ENCODE measurements around the gene ZNF280A.

Gene ZNF280A

GRCh38 chr22:22520020-22520656 is at the start of gene ZNF280A:
Gene ZNF280A, minus strand, starts transcription at chr22:22520270. Its CDS starts 4,640 bp downstream, at chr22:22515630.
- Histone ChIP-seq H3K36me3 (ENCODE audit: insufficient read depth, low read length) (no peaks in the 10 kb centered on the region), H2AFZ (ENCODE audit: low read length, unreplicated experiment) (no peak within 1 kb of the TSS), H3K4me3 (ENCODE audit: low read depth, low read length) (peak within 1 kb of the TSS; percentile 61), H3K79me2 (ENCODE audit: control insufficient read depth, insufficient read depth, low read length, unreplicated experiment) (no peaks in the 10 kb centered on the region), H3K27me3 (ENCODE audit: insufficient read depth, low read length) (peaks cover 6% of the 10 kb centered on the region; the same call in 1 of the 2 replicates), H3K27ac (ENCODE audit: low read depth, low read length) (no peak within 1 kb of the TSS), H3K4me1 (ENCODE audit: control insufficient read depth, insufficient read depth, low read length, unreplicated experiment) (no peaks in the 10 kb centered on the region)

- H3K4me1 ChIP-seq (ENCODE audit: control insufficient read depth, insufficient read depth, low read length, unreplicated experiment) = peaks cover 3% of the 10 kb centered on the region
- no peak overlapping the region for H2AFZ ChIP-seq (ENCODE audit: low read length, unreplicated experiment)
- no peak overlapping the region for H3K4me3 ChIP-seq (ENCODE audit: low read depth, low read length)
- H3K27ac ChIP-seq (ENCODE audit: low read depth, low read length) = no peak overlapping the region
- H3K36me3 ChIP-seq (ENCODE audit: insufficient read depth, low read length) = no peaks in the 10 kb centered on the region
- H3K27me3 ChIP-seq (ENCODE audit: insufficient read depth, low read length) = peaks cover 22% of the 10 kb centered on the region
- H3K79me2 ChIP-seq (ENCODE audit: control insufficient read depth, insufficient read depth, low read length, unreplicated experiment) = no peaks in the 10 kb centered on the region
These were observed 49.1 kb upstream of the ZNF280A start for GRCh38 chr22:22569218-22569617.

- Histone ChIP-seq H2AFZ (ENCODE audit: low read length, unreplicated experiment) (no peak overlapping the region), H3K27me3 (ENCODE audit: insufficient read depth, low read length) (peaks cover 8% of the 10 kb centered on the region; the same call in 1 of the 2 replicates), H3K27ac (ENCODE audit: low read depth, low read length) (no peak overlapping the region), H3K36me3 (ENCODE audit: insufficient read depth, low read length) (no peaks in the 10 kb centered on the region), H3K79me2 (ENCODE audit: control insufficient read depth, insufficient read depth, low read length, unreplicated experiment) (no peaks in the 10 kb centered on the region), H3K4me3 (ENCODE audit: low read depth, low read length) (no peak overlapping the region), H3K4me1 (ENCODE audit: control insufficient read depth, insufficient read depth, low read length, unreplicated experiment) (peaks cover 3% of the 10 kb centered on the region)
These were observed 45.9 kb upstream of the ZNF280A start for GRCh38 chr22:22565981-22566380.

- Histone ChIP-seq H3K36me3 (ENCODE audit: insufficient read depth, low read length) (no peaks in the 10 kb centered on the region), H2AFZ (ENCODE audit: low read length, unreplicated experiment) (no peak within 1 kb of the TSS), H3K4me3 (ENCODE audit: low read depth, low read length) (no peak within 1 kb of the TSS), H3K4me1 (ENCODE audit: control insufficient read depth, insufficient read depth, low read length, unreplicated experiment) (no peaks in the 10 kb centered on the region), H3K27ac (ENCODE audit: low read depth, low read length) (no peak within 1 kb of the TSS), H3K79me2 (ENCODE audit: control insufficient read depth, insufficient read depth, low read length, unreplicated experiment) (no peaks in the 10 kb centered on the region), H3K27me3 (ENCODE audit: insufficient read depth, low read length) (no peaks in the 10 kb centered on the region)
These were observed 39.0 kb upstream of the ZNF280A start, which contains the start of gene PRAME for GRCh38 chr22:22558972-22559603. Gene PRAME, minus strand, starts transcription at chr22:22559265. Its CDS starts 2,433 bp downstream, at chr22:22556832.

DNA sequence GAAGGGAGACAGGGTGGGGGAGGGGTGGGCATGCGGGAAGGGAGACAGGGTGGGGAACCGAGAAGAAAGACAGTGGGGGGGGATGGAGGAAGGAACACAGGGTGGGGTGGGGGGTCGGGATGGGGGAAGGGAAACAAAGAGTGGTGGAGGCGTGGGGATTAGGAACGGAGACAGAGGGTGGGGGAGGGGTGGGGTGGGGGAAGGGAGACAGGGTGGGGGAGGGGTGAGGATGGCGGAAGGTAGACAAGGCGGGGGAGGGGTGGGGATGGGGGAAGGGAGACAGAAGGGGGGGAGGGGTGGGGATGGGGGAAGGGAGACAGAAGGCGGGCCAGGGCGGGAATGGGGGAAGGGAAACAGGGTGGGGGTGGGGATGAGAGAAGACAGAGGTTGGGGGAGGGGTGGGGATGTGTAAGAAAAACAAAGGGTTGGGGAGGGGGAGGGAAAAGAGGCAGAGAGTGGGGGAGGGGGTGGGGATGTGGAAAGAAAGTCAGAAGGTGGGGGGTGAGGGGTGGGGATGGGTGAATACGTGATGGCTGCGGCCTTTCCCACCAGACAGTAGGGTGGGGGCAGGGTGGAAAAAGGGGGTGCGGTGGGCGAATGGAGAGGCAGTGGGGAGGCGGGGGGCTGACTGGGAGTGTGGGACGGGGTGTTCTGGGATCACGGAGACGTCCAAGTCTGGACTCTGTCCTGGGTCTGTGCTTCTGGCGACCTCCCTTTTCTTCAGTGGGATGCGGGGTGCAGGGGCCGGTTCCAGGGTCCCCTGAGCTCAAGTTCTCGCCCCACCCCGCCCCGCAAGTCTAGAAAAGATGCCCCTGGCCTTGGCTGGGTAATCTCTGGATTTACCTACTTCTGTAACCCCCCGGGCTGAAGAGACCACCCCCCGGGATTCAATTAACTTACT is 38.3 kb upstream of the ZNF280A start:
- Histone ChIP-seq H2AFZ (ENCODE audit: low read length, unreplicated experiment) (no peak overlapping the region), H3K79me2 (ENCODE audit: control insufficient read depth, insufficient read depth, low read length, unreplicated experiment) (no peaks in the 10 kb centered on the region), H3K4me3 (ENCODE audit: low read depth, low read length) (no peak overlapping the region), H3K4me1 (ENCODE audit: control insufficient read depth, insufficient read depth, low read length, unreplicated experiment) (no peaks in the 10 kb centered on the region), H3K27ac (ENCODE audit: low read depth, low read length) (no peak overlapping the region), H3K36me3 (ENCODE audit: insufficient read depth, low read length) (no peaks in the 10 kb centered on the region), H3K27me3 (ENCODE audit: insufficient read depth, low read length) (no peaks in the 10 kb centered on the region)

DNA sequence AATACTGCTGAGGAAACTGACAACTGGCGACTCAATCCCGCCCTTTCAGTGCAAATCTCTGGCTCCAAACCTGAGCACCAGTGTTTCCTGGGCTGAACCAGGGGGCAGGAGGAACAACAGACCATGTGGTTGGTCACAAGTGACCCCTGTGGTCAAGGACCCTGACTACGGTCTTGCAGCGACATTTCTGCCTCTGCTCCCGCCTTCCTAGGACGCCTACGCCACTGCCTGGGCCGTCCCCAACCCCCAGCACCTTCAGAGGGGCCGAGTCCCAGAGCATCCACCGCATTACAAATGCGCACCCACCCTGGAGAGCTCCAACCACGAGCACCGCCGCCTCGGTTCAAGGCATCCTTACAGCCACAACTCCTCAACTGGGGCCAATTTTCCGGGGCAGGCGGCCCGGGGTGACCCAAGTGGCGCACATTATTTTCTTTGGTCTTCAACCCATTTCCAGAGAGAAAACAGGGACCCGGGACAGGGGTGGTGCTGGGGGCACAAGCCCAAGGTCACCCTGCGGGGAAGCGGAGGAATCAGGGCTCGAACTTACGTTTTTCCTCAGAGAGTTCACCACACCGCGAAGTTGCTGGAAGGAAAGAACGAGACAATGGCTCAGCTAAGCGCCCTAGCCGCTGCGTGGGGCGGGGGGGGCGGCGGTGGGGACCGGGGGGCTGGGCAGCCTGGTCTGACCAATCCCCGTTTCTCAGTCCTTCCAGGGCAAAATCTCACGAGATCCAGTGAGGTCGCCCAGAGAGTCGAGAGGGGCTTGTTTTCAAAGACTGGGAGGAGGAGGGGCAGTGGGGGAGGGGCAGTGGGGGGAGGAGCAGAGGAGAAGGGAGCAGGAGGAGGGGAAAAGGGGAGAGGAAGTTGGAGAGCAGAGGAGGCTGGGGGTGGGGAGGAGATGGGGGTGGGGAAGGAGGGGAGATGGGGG is 37.2 kb upstream of the ZNF280A start:
- Histone ChIP-seq H3K4me1 (ENCODE audit: control insufficient read depth, insufficient read depth, low read length, unreplicated experiment) (no peaks in the 10 kb centered on the region), H3K27ac (ENCODE audit: low read depth, low read length) (no peak overlapping the region), H3K36me3 (ENCODE audit: insufficient read depth, low read length) (no peaks in the 10 kb centered on the region), H3K4me3 (ENCODE audit: low read depth, low read length) (no peak overlapping the region), H2AFZ (ENCODE audit: low read length, unreplicated experiment) (no peak overlapping the region), H3K79me2 (ENCODE audit: control insufficient read depth, insufficient read depth, low read length, unreplicated experiment) (no peaks in the 10 kb centered on the region), H3K27me3 (ENCODE audit: insufficient read depth, low read length) (no peaks in the 10 kb centered on the region)

- H3K79me2 ChIP-seq (ENCODE audit: control insufficient read depth, insufficient read depth, low read length, unreplicated experiment) = no peaks in the 10 kb centered on the region
- no peak overlapping the region for H3K4me3 ChIP-seq (ENCODE audit: low read depth, low read length)
- no peaks in the 10 kb centered on the region for H3K4me1 ChIP-seq (ENCODE audit: control insufficient read depth, insufficient read depth, low read length, unreplicated experiment)
- no peaks in the 10 kb centered on the region; the same call in 1 of the 2 replicates for H3K27me3 ChIP-seq (ENCODE audit: insufficient read depth, low read length)
- no peak overlapping the region for H2AFZ ChIP-seq (ENCODE audit: low read length, unreplicated experiment)
- H3K27ac ChIP-seq (ENCODE audit: low read depth, low read length) = no peak overlapping the region
- no peaks in the 10 kb centered on the region for H3K36me3 ChIP-seq (ENCODE audit: insufficient read depth, low read length)
These were observed 36.5 kb upstream of the ZNF280A start for GRCh38 chr22:22556578-22556977.

DNA sequence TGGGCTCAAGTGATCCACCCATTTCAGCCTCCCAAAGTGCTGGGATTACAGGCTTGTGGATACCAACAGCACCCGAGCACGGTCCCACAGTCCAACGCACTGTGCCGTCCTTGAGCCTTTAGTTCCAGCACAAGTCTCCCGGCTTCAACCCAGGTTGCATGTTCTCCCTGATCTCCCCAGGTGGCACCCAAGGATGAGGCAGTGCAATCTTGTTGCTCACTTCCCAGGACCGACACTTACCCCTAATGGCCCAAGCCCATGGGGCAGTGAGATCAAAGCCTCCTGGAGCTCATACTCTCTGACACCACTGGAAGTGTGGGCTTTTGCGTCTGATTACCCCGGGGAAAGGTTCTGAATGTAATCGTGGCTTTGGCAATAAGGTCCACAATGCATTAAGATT is 35.5 kb upstream of the ZNF280A start:
- H3K4me1 ChIP-seq (ENCODE audit: control insufficient read depth, insufficient read depth, low read length, unreplicated experiment) = no peaks in the 10 kb centered on the region
- H2AFZ ChIP-seq (ENCODE audit: low read length, unreplicated experiment) = no peak overlapping the region
- no peaks in the 10 kb centered on the region for H3K36me3 ChIP-seq (ENCODE audit: insufficient read depth, low read length)
- H3K4me3 ChIP-seq (ENCODE audit: low read depth, low read length) = no peak overlapping the region
- H3K27ac ChIP-seq (ENCODE audit: low read depth, low read length) = no peak overlapping the region
- peaks cover 7% of the 10 kb centered on the region; the same call in 1 of the 2 replicates for H3K27me3 ChIP-seq (ENCODE audit: insufficient read depth, low read length)
- no peaks in the 10 kb centered on the region for H3K79me2 ChIP-seq (ENCODE audit: control insufficient read depth, insufficient read depth, low read length, unreplicated experiment)

DNA sequence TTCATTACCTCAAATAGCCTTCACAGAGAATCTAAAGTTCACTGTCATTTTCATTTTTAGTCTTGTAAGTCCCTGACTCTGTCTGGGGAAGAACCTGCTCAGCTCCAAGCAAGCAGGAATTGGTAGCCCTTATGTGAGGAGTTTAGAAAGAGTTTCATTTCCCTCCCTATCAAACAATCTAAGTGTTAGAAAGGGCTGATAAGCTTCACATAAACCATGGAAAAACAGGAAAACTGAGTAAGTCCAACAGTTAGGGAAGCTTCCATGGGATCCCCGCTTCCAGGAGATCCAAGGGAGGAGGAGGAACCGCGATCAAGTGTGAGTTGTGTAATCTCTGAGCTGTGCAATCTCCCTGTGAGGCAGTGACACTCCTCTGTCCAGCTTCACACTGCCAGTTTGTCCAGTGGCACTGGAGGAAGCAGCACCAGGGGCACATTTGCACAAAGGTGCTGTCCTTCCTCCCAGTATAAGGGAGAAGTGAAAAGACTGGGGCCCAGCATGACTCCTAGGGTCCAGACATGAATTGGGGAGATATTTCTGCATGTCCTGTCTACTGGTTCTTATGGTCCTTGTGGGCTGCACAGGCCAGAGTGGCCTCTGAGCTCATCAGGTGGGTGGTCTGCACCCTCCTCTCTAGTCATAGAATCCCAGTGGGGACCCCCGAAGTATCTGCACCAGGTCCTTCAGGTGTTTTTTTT is 34.7 kb upstream of the ZNF280A start:
- no peak overlapping the region for H3K4me3 ChIP-seq (ENCODE audit: low read depth, low read length)
- H3K27me3 ChIP-seq (ENCODE audit: insufficient read depth, low read length) = peaks cover 11% of the 10 kb centered on the region
- no peaks in the 10 kb centered on the region for H3K36me3 ChIP-seq (ENCODE audit: insufficient read depth, low read length)
- H2AFZ ChIP-seq (ENCODE audit: low read length, unreplicated experiment) = no peak overlapping the region
- H3K79me2 ChIP-seq (ENCODE audit: control insufficient read depth, insufficient read depth, low read length, unreplicated experiment) = no peaks in the 10 kb centered on the region
- H3K27ac ChIP-seq (ENCODE audit: low read depth, low read length) = no peak overlapping the region
- no peaks in the 10 kb centered on the region for H3K4me1 ChIP-seq (ENCODE audit: control insufficient read depth, insufficient read depth, low read length, unreplicated experiment)

Measured in ACC112 (cell line).